ENCODE data around the gene EIF4EBP2. TPM values are rescaled to one million over a fixed set of nuclear protein-coding genes. Genes with fewer than 3 reads are reported as not detected.
A peak's percentile ranks its signal among the peaks of the same experiment; 100 is the strongest.

Gene EIF4EBP2
- total and polyA plus RNA-seq, 2 of the 13 experiments (the other 11 are each of a cell fraction or from before 2014, with no cell fraction given) = 16.9 to 22.0 TPM

DNA sequence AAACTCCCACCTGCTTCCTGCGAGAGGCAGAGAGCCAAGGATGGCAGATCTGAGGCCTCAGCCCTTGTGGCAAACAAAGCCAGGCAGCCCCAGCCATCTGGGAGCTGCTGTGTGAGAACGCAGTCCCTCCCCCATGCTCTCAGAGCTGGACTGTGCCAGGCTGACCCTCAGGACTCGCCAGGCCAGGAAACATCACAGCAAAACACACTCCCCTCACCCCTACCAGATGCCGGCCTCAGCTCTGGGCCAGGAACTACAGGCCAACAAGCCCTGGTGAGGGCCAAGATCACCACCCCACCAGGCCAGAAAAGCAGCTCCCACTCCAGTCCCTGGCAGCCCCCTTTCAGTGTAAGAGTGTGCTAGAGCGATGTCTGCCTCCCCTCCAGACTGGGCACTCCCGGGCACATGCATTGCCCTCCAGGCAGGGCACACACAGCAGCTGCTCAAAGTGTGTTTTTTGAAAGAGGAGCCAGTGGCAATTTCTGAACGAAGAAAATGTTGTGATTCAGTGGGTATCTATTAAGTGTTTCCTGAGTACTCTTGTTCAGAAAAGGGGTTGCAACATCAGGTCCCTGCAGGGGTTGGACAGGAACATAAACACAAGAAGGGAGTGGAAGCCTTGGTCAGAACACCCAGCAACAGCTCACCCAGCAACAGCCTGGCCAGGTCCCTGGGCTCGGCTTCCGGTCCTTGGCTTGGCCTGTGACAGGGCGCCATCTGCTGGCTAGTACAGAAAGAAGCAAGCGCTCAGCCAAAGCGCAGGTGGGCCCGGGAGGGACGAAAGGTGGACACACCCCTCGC lies 39.8 kb upstream of the EIF4EBP2 start (continued):
- TF ChIP-seq SOX13 (IDR thresholded peaks at IDR 0.05) = no peak
- 0 out of 4 replicates have a peak, but pooled peaks of 1 of the 2 experiments have one; percentile 33 for TF ChIP-seq SOX13 (CRISPR knock-in tag; conservative IDR thresholded peaks at IDR 0.05 in 1 of 2, IDR thresholded peaks at IDR 0.05 in 1 of 2)
- TF ChIP-seq ZBTB3 (CRISPR knock-in tag; IDR thresholded peaks at IDR 0.05; ENCODE audit: borderline replicate concordance, low read depth) = no peak
- TF ChIP-seq SMAD9 (CRISPR knock-in tag; IDR thresholded peaks at IDR 0.05) = no peak
- no peak for TF ChIP-seq PHF5A (CRISPR knock-in tag; IDR thresholded peaks at IDR 0.05; ENCODE audit: low read depth, unreplicated experiment)
- TF ChIP-seq, protein P1, sequence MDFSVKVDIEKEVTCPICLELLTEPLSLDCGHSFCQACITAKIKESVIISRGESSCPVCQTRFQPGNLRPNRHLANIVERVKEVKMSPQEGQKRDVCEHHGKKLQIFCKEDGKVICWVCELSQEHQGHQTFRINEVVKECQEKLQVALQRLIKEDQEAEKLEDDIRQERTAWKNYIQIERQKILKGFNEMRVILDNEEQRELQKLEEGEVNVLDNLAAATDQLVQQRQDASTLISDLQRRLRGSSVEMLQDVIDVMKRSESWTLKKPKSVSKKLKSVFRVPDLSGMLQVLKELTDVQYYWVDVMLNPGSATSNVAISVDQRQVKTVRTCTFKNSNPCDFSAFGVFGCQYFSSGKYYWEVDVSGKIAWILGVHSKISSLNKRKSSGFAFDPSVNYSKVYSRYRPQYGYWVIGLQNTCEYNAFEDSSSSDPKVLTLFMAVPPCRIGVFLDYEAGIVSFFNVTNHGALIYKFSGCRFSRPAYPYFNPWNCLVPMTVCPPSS (IDR thresholded peaks at IDR 0.05) = no peak
- TF ChIP-seq CC2D1A (CRISPR knock-in tag; IDR thresholded peaks at IDR 0.05) = no peak
- no peak for TF ChIP-seq ZNF619 (CRISPR knock-in tag; IDR thresholded peaks at IDR 0.05)
- TF ChIP-seq SYNCRIP (IDR thresholded peaks at IDR 0.05; ENCODE audit: insufficient read depth, low read depth, low read length) = no peak
- TF ChIP-seq ATM (IDR thresholded peaks at IDR 0.05; ENCODE audit: borderline replicate concordance) = no peak
- peak; percentile 68; the same call in 2 of the 3 replicates for TF ChIP-seq MXI1 (IDR thresholded peaks at IDR 0.05; ENCODE audit: borderline replicate concordance, low read depth, low read length)
- TF ChIP-seq, protein P2, sequence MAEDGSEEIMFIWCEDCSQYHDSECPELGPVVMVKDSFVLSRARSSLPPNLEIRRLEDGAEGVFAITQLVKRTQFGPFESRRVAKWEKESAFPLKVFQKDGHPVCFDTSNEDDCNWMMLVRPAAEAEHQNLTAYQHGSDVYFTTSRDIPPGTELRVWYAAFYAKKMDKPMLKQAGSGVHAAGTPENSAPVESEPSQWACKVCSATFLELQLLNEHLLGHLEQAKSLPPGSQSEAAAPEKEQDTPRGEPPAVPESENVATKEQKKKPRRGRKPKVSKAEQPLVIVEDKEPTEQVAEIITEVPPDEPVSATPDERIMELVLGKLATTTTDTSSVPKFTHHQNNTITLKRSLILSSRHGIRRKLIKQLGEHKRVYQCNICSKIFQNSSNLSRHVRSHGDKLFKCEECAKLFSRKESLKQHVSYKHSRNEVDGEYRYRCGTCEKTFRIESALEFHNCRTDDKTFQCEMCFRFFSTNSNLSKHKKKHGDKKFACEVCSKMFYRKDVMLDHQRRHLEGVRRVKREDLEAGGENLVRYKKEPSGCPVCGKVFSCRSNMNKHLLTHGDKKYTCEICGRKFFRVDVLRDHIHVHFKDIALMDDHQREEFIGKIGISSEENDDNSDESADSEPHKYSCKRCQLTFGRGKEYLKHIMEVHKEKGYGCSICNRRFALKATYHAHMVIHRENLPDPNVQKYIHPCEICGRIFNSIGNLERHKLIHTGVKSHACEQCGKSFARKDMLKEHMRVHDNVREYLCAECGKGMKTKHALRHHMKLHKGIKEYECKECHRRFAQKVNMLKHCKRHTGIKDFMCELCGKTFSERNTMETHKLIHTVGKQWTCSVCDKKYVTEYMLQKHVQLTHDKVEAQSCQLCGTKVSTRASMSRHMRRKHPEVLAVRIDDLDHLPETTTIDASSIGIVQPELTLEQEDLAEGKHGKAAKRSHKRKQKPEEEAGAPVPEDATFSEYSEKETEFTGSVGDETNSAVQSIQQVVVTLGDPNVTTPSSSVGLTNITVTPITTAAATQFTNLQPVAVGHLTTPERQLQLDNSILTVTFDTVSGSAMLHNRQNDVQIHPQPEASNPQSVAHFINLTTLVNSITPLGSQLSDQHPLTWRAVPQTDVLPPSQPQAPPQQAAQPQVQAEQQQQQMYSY (CRISPR knock-in tag; IDR thresholded peaks at IDR 0.05) = no peak
- TF ChIP-seq, protein P3, sequence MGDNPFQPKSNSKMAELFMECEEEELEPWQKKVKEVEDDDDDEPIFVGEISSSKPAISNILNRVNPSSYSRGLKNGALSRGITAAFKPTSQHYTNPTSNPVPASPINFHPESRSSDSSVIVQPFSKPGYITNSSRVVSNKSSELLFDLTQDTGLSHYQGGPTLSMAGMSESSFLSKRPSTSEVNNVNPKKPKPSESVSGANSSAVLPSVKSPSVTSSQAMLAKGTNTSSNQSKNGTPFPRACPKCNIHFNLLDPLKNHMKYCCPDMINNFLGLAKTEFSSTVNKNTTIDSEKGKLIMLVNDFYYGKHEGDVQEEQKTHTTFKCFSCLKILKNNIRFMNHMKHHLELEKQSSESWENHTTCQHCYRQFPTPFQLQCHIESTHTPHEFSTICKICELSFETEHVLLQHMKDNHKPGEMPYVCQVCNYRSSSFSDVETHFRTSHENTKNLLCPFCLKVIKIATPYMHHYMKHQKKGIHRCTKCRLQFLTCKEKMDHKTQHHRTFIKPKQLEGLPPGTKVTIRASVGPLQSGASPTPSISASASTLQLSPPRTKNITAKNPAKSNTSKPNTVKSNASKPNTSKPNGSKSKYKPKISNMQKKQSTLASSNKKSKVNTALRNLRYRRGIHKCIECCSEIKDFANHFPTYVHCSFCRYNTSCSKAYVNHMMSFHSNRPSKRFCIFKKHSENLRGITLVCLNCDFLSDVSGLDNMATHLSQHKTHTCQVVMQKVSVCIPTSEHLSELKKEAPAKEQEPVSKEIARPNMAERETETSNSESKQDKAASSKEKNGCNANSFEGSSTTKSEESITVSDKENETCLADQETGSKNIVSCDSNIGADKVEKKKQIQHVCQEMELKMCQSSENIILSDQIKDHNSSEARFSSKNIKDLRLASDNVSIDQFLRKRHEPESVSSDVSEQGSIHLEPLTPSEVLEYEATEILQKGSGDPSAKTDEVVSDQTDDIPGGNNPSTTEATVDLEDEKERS (CRISPR knock-in tag; IDR thresholded peaks at IDR 0.05) = 0 out of 2 replicates have a peak, but pooled peaks have one; percentile 38
- no peak for TF ChIP-seq ZNF484 (CRISPR knock-in tag; IDR thresholded peaks at IDR 0.05; ENCODE audit: borderline replicate concordance, low read depth)
- TF ChIP-seq ETV5 (CRISPR knock-in tag; IDR thresholded peaks at IDR 0.05; ENCODE audit: borderline replicate concordance) = peak; percentile 100
- no peak for TF ChIP-seq KLF13 (CRISPR knock-in tag; IDR thresholded peaks at IDR 0.05)
- 0 out of 2 replicates have a peak, but pooled peaks have one; percentile 18 for TF ChIP-seq ZNF232 (CRISPR knock-in tag; IDR thresholded peaks at IDR 0.05; ENCODE audit: borderline replicate concordance)
- TF ChIP-seq, protein P4, sequence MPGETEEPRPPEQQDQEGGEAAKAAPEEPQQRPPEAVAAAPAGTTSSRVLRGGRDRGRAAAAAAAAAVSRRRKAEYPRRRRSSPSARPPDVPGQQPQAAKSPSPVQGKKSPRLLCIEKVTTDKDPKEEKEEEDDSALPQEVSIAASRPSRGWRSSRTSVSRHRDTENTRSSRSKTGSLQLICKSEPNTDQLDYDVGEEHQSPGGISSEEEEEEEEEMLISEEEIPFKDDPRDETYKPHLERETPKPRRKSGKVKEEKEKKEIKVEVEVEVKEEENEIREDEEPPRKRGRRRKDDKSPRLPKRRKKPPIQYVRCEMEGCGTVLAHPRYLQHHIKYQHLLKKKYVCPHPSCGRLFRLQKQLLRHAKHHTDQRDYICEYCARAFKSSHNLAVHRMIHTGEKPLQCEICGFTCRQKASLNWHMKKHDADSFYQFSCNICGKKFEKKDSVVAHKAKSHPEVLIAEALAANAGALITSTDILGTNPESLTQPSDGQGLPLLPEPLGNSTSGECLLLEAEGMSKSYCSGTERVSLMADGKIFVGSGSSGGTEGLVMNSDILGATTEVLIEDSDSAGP (CRISPR knock-in tag; IDR thresholded peaks at IDR 0.05; ENCODE audit: borderline replicate concordance) = peak; percentile 77
